Ectodermal cell (in vitro differentiated cells): Measurements from ENCODE around the gene KRT36.

ENCODE experiments used
- H3K27ac ChIP-seq: 2 replicates; pipeline ENCODE4 v1.7.0; 2013; ENCODE audit warnings: mild to moderate bottlenecking, low read depth, low read length; ENCODE audit not compliant: insufficient read depth, poor library complexity, severe bottlenecking
- H3K27me3 ChIP-seq: 2 replicates; pipeline ENCODE4 v1.7.0; 2013; ENCODE audit warnings: mild to moderate bottlenecking, low read length; ENCODE audit not compliant: insufficient read depth, control insufficient read depth, poor library complexity, severe bottlenecking
- H3K36me3 ChIP-seq: one replicate; pipeline ENCODE4 v1.7.0; 2013; ENCODE audit warnings: low read length; ENCODE audit not compliant: control insufficient read depth, insufficient read depth
- H3K4me1 ChIP-seq: one replicate; pipeline ENCODE4 v1.7.0; 2013; ENCODE audit warnings: low read length; ENCODE audit not compliant: control insufficient read depth, insufficient read depth
- H3K4me3 ChIP-seq: 2 replicates; pipeline ENCODE4 v1.7.0; 2013; ENCODE audit warnings: low read depth, low read length, control low read depth; ENCODE audit not compliant: insufficient read depth
- H3K9me3 ChIP-seq: 2 replicates; pipeline ENCODE4 v1.7.0; 2013; ENCODE audit warnings: mild to moderate bottlenecking, low read length, moderate library complexity; ENCODE audit not compliant: control insufficient read depth
- WGBS, 2 experiments: methylation state at CpG; one replicate each; pipeline ENCODE4 v1.1.7; 2013; ENCODE audit warnings: missing lambda C conversion rate in 2 of 2; 5-methylcytosine and 5-hydroxymethylcytosine counted together

KRT36 gene

DNA sequence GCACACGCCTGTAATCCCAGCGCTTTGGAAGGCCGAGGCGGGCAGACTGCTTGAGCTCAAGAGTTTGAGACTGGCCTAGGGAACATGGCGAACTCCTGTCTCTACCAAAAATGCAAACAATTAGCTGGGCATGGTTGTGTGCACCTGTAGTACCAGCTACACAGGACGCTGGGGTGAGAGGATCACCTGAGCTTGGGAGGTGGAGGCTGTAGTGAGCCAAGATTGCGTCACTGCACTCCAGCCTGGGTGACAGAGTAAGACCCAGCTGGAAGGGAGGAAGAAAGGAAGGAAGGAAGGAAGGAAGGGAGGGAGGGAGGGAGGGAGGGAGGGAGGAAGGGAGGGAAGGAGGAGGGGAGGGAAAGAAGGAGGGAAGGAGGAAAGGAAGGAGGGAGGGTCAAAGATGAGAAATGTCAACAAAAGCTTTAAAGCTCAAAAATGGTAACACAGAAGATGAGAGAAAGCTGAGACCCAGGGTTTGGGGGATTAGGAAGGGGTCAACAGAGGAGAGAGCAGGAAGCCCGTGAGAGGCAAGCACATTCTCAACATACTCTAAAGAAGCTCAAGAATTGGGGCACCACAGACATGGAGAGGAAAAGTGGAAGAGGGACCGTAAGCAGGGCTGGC is 43.3 kb upstream of the KRT36 start:
- 92 to 93% methylated on average over 9 of the region's 9 CpGs for WGBS, 2 experiments
- Histone ChIP-seq H3K4me3 (no peak overlapping the region), H3K27me3 (peaks cover 7% of the 10 kb centered on the region), H3K27ac (no peak overlapping the region), H3K36me3 (no peaks in the 10 kb centered on the region), H3K9me3 (no peaks in the 10 kb centered on the region), H3K4me1 (peaks cover 17% of the 10 kb centered on the region)

DNA sequence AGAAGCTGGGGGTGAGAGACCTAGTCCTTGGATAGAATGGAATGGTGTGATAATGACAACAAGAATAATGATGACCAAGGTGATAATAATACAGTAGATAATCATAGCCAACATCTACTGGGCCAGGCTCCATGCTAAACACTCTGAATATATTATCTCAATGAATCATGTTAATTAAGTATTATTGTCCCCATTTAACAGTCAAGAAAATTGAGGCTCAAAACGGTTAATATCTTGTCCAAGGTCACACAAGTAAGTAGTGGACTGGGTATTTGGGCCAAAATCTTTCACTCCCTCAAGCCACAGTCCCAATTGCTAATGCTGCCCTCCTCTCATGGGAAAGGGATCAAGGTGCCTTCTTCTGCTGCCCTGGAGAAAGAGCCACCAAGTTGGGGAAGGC is 42.3 kb upstream of the KRT36 start:
- peaks cover 16% of the 10 kb centered on the region for H3K27me3 ChIP-seq
- H3K36me3 ChIP-seq, result no peaks in the 10 kb centered on the region
- no peak overlapping the region for H3K27ac ChIP-seq
- H3K9me3 ChIP-seq, result no peaks in the 10 kb centered on the region
- no peak overlapping the region for H3K4me3 ChIP-seq
- H3K4me1 ChIP-seq, result peaks cover 18% of the 10 kb centered on the region
- 75 to 87% methylated on average over 1 of the region's 1 CpG for WGBS, 2 experiments

DNA sequence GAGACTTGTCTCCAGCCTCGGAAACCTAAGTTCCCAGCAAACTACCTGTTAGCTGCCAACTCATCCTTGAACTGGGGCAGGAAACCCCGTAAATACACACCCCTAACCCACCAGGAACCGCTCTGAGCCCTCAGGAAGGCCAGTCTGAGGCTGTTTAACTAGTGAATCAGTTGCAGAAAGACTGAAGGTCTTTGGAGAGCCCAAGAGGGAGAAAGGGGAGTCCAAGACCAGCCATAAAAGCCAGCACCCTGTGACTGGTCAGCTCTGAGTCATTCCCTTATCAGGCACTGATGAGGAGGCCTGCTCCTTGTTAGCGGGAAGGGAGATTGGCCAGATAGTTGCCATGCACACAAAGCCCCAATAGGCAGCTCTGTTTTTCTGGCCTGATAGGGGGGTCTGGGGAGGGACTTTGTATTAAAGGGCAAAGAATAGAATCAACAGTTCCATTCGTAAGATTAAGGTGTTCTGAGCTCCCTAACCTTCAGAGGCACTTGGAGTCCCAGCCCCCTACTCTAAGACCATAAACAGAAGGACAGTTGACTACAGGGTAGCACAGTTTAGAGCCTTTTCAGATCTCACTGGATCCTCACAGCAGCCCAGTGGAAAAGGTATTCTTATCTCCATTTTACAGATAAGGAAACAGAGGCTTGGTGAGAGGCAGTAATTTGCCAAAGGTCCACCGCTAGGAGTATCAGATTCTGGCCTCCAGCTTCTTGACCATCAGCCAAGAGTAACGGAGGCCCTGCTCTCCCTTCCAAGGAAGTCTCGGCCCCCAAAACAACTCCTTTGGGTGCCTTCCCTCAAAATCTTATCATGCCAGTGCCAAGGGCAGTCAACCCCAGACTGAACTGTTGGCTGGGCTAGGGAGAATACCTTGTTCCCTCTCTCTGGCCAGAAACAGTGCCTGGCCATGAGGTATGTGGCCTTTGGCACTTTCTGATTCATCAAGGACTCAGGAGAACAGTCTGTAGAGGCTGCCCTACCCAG is 40.6 kb upstream of the KRT36 start:
- H3K4me3 ChIP-seq, result no peak overlapping the region
- WGBS, 2 experiments, result 91 to 93% methylated on average over 8 of the region's 8 CpGs
- H3K27me3 ChIP-seq, result peaks cover 16% of the 10 kb centered on the region
- H3K4me1 ChIP-seq, result peaks cover 21% of the 10 kb centered on the region
- H3K9me3 ChIP-seq, result no peaks in the 10 kb centered on the region
- peaks cover 1% of the 10 kb centered on the region for H3K36me3 ChIP-seq
- H3K27ac ChIP-seq, result no peak overlapping the region

DNA sequence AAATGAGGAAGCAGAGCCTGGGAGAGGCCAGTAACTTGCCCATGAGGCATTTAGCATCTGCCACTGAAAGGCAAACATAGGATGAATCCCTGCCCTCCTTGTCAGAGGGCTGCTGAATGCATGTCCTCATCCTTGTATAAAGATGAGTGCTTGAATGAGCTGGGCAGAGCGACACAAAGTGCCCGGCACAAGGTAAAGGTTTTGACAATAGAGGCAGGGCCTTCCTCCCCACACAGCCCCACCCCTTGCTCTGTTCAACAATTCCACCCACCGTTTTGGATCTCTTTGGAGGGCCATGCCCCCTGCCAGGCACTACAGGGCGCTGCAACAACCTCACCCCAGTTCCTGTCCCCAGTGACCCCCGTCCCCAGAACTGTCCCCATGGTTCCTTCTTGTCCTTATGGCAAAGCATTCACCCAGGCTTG is 39.8 kb upstream of the KRT36 start:
- Histone ChIP-seq H3K9me3 (no peaks in the 10 kb centered on the region), H3K27ac (no peak overlapping the region), H3K4me3 (no peak overlapping the region), H3K4me1 (peaks cover 21% of the 10 kb centered on the region), H3K27me3 (peaks cover 16% of the 10 kb centered on the region), H3K36me3 (peaks cover 7% of the 10 kb centered on the region)
- 53 to 57% methylated on average over 5 of the region's 5 CpGs for WGBS, 2 experiments

DNA sequence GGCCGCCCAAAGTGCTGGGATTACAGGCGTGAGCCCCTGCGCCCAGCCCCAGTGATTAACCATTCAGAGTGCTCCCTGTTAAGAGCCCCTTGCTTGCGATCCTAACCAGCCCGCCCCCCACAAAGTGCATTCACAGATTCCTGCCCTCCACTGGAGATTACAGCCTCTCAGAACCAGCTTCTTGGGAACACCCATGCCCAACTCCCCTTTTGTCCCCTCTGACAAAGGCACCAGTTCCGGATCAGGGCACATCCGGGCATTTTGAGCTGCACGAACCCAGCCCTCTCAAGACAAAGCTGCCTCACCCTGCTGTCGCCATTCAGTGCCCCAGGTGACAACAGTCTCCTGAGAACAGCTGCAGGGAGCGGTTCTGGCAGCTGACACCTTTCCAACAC is 39.2 kb upstream of the KRT36 start:
- Histone ChIP-seq H3K4me1 (peaks cover 21% of the 10 kb centered on the region), H3K27ac (no peak overlapping the region), H3K36me3 (peaks cover 12% of the 10 kb centered on the region), H3K9me3 (no peaks in the 10 kb centered on the region), H3K4me3 (no peak overlapping the region), H3K27me3 (peaks cover 16% of the 10 kb centered on the region)
- WGBS, 2 experiments, result 48 to 63% methylated on average over 10 of the region's 10 CpGs

DNA sequence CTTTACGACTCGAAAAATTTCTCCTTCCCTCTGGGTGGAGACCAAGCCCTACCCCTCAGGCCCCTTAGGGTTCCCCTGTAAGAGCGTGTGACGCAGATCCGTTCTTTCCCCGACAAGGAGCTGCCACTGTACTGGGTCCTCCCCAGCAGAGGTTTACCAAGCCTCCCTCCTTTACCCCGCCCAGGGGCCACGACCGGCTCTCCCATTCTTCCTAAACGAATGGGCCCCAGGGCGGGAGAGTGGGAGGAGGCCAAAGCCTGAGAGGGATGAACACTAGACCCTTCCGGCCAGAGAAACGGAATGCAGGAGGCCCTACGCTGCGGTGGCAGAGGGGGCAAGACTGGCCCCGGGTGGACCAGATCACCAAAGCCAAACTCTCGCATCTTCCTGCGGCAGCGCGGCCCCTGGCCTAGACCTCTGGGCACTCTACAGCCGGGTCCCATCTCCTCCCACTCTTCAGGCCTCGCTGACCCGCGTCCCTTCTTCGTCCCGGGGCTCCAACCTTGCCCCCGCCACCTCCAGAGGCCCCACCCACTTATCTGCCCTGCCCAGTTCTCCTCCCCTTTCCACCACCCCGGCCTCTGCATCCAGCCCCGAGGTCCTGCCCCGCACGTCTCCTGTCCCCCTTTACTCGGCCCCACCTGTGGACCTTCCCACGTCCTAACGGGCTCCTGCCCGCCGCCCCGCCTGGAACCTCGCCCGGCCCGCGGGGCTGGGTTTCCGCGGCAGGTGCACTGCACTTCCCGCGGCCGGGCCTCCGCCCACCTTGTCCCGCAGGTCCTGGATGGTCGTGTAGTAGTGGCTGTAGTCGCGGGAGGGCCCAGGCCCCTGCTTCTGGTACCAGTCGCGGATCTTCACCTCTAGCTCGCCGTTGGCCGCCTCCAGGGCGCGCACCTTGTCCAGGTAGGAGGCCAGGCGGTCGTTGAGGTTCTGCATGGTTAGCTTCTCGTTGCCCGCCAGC is 37.6 kb upstream of the KRT36 start:
- peak overlapping the region; percentile 86 for H3K4me3 ChIP-seq

DNA sequence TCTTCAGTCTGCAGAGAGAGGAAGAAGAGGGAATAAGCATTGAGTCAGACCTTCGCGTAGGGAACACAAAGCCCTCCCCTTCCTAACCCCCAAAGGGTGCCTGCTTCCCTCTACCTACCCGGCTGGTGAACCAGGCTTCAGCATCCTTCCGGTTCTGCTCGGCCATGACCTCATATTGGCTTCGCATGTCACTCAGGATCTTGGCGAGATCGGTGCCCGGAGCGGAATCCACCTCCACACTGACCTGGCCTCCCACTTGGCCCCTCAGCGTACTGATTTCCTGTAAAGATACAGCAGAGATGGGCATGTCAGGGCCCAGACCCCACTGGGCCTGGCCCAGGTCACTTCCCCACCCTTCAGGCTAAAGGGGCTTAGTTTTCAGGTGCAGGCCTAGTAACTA is 34.6 kb upstream of the KRT36 start:
- H3K9me3 ChIP-seq, result no peaks in the 10 kb centered on the region
- peaks cover 16% of the 10 kb centered on the region for H3K27me3 ChIP-seq
- no peak overlapping the region for H3K4me3 ChIP-seq
- H3K4me1 ChIP-seq, result peaks cover 26% of the 10 kb centered on the region
- peaks cover 24% of the 10 kb centered on the region for H3K36me3 ChIP-seq
- 94 to 96% methylated on average over 11 of the region's 11 CpGs for WGBS, 2 experiments
- no peak overlapping the region for H3K27ac ChIP-seq

More for the DNA sequence above, 37.6 kb upstream of the KRT36 start:
- peak overlapping the region; percentile 16 for H3K27ac ChIP-seq
- no peaks in the 10 kb centered on the region for H3K9me3 ChIP-seq
- peaks cover 16% of the 10 kb centered on the region for H3K27me3 ChIP-seq
- H3K4me1 ChIP-seq, result peaks cover 21% of the 10 kb centered on the region
- H3K36me3 ChIP-seq, result peaks cover 24% of the 10 kb centered on the region
- 3 to 4% methylated on average over 62 of the region's 62 CpGs for WGBS, 2 experiments

DNA sequence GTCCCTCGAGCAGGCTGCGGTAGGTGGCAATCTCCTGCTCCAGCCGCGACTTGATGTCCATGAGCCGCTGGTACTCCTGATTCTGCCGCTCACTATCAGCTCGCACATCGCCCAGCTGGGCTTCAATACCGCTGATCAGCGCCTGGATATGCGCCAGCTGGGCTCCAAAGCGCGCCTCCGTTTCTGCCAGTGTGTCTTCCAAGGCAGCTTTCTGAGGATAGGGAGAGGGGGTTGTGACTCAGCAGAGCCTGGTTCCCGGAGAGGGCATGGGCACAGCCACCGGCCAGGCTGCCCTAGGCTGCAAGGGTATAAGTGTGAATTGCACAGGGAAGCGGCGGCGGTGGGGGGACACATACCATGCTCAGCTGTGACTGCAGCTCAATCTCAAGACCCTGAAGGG is 34.1 kb upstream of the KRT36 start:
- Histone ChIP-seq H3K27ac (no peak overlapping the region), H3K4me3 (no peak overlapping the region), H3K4me1 (peaks cover 23% of the 10 kb centered on the region), H3K27me3 (peaks cover 16% of the 10 kb centered on the region), H3K36me3 (peaks cover 24% of the 10 kb centered on the region), H3K9me3 (no peaks in the 10 kb centered on the region)
- WGBS, 2 experiments, result 94 to 96% methylated on average over 19 of the region's 19 CpGs

DNA sequence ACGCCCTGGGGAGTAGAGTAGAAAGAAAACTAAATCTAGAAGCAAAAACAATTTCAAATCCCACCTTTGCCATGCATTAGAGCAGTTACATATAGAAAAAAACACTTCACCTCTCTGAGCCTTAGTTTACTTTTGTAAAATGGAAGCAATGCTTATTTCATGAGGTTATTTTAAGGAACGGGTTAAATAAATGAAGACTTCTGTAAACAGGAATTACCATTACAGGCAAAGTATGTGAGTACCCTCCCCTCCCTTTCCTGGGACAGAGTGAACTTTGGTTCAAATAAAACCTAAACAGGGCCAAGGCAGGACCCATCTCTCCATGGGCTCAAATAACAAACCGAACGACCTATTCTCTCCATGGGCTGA is 33.5 kb upstream of the KRT36 start:
- no peak overlapping the region for H3K27ac ChIP-seq
- 87 to 96% methylated on average over 3 to 4 of the region's 4 CpGs for WGBS, 2 experiments
- H3K9me3 ChIP-seq, result no peaks in the 10 kb centered on the region
- peaks cover 24% of the 10 kb centered on the region for H3K36me3 ChIP-seq
- peaks cover 18% of the 10 kb centered on the region for H3K4me1 ChIP-seq
- H3K27me3 ChIP-seq, result peaks cover 11% of the 10 kb centered on the region
- no peak overlapping the region for H3K4me3 ChIP-seq
